GM21447 (cell line): ENCODE results near the gene ADAMTS15.

ENCODE experiments used
- ATAC-seq: cut with Tn5 transposase; IDR thresholded peaks from one replicate; pipeline ENCODE4 v1.9.1; 2021; ENCODE audit not compliant: unreplicated experiment

The ADAMTS15 gene

DNA sequence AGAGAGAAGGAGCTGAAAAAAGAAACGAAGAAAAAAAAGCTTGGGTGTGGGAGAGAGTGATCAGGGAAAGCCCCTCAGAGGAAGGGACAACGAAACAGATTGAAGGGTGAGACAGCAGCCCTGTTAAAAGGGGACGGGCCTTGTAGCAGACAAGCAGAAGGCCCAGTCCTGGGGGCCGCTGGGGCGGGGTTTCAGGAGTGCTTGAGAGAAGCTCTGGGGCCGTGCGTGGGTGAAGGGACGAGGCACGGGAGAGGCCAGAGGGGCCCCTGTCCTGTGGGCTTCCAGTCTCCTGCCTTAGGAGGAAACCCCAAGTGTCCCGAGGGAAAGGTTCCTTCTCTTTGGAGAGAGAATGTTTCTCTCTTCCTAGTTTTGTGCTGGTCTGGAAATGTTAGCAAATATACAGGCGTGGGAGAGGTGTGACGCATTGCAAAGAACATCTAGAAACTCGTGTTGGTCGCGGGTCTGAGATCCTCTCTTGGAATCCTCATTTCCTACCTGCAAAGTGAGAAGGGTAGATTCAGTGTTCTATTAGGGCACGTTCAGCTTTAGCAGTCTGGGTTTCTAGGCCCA, 28.6 kb downstream of the ADAMTS15 start:
- no peak for ATAC-seq

DNA sequence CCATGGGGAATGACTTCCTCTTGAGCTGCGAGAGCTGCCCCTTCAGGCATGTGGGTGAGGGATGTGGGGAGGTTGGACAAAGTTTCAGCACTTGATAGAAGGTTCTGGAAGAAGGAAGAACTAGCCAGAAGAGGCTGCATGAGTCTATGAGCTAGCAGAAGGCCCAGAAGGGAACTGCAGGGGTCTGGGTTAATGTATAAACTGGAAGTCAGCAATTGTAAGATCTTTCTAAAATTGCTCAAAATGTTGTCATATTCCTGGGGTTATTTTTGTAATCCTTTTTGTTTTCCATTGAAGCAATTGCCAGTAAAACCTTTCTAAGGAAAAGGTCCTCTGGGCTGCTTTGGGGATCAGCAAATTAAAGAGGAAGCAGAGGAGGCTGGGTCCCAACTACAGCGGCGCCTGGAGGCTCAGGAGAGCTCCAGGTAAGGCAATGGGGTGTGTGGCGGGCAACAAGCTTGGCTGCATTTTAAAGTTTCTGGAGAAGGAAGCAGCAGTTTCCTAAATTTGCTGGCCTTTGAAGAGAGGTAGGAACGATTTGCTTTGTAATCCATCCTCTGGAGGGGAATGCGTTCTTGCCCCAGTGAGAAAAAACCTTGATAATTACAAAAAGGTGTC, 29.2 kb downstream of the ADAMTS15 start:
- no peak for ATAC-seq

- ATAC-seq = no peak
Measured at GRCh38 chr11:130478204-130478701, 29.8 kb downstream of the ADAMTS15 start.

DNA sequence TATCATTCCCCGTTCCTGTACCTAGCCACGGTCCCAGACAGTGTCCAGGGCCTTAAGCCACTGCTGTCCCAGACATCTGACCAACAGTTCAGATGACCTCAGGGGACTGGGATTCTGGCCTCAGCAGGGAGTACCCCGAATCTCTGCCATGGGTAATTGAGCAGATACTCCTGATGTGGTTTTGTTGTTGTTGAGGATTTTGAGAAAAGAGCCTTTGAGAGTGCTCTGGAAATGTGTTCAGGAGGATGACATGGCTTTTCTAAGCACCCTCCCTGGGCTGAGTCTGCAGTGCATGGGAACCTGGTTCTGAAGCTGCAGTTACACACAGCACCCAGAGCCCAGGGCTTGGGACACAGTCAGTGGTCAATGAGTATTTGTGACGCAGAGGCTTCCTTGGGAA, 30.4 kb downstream of the ADAMTS15 start:
- ATAC-seq = no peak

DNA sequence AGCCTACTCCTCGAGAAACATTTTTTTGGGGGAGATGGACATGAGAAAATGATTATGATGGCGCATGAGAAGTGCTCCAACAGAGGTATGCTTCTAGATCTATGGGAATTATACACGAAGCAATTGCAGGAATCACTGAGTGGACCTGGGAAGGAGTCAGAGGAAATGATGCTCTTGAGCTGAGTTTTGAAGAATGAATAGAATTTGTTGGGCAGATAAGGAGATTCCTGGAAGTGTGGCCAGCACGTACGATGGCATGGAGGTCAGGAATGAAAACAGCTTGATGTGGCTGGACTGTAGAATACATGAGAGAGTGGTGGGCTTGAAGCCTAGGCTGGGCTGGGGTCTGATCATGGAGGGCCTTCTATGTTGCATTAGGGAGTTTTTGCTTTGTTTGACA, 31.7 kb downstream of the ADAMTS15 start:
- ATAC-seq = no peak

- no peak for ATAC-seq
Measured at GRCh38 chr11:130480711-130481140, 32.3 kb downstream of the ADAMTS15 start.

DNA sequence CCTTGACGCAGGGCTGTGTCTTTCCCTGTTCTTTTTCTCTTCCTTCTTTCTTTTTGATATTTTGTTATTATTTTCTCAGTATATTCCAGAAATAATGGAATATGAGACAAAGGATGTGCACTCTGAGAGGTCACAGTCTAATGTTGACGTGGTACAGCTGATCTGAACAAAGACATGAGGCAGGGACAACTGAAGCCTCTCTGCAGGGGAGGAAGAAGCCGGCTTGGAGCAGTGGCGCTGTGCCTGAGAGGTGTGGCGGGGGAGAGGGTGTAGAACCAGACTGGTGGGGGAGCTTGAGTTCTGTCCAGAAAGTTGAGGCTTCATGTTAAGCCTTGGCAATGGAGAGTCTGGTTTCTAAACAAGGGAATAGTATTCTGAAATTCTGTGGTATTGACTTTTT, 34.7 kb downstream of the ADAMTS15 start:
- no peak for ATAC-seq

DNA sequence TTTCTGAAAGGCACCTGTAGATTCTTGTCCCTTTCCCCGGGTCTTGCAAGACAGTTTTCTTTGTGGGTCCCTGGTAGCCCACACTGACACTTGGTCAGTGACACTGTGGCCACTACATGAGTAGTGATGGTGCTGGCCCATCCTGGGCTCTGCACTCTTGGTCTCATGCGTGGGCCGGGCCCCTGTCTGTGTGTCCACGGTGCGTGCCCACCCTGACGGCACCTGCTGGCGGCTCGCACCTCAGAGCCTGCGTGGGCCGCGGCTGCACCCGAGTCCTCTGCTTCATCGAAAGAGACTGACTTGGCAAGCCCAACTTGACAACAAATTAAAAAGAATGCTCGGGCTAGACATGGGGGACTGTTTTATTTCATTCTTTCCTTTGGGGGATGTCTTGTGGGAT, 37.5 kb downstream of the ADAMTS15 start:
- ATAC-seq = no peak

DNA sequence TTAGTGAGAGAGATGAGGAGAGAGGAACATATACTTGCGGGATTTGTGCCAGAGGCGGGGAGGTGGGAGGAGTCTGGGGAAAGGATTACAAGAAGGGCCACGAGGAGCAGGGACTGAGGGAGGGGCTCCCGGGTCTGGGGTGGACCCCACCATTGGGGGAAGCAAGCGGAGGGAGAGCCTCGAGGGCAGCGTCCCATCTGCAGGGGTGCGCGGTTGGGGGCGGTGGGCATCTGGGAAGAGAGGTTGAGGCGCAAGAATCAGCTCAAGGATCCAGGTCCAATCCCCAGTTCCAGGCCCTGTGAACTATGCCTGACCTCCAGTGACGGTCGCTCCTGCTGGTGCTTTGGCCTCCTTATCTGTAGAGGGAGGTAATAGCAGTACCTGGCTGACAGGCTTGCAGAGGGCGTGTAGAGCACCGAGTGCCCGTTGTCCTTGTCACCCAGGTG, 38.0 kb downstream of the ADAMTS15 start:
- no peak for ATAC-seq

GRCh38 chr11:130486987-130487923, 38.8 kb downstream of the ADAMTS15 start:
- ATAC-seq = no peak

DNA sequence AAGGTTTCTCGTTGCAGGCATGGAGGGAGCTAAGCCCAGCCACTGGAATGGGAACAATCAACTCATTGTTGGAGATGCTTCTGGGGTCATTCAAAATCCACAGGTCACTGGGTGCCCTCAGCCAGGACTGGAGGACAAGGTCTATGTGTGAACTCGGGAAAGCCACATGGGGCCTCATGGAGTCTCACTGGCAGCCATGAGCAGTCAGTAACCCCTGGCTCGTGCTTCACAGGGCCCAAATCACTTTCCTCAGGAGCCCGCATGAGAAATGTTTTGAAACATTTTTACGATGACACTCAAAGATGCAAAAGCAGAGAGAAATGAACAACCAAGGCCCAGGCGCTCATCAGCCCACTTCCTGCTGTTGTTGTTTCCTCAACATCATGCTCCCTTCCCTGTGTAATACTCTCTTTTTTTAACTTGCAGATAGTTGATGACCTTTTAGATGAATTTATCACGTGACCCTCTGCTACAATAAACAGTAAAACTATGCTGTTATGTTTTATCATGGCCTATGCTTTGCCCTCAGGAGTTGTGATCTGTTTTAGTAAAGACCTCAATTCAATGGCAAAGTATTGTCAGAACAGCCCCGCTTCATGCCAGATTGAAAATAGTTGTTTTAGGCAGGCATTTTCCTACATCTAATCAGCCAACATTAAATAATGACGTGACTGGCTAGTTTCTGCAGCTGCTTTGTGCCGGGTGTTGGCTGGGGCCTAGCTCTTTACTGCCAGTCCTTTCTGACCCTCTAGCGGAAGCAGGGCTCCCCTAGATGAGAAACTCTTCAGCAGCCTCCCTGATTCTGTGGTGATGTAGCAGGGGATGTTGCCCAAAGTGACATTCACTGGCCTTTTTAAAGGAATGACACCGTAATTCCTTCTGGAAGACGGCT, 39.7 kb downstream of the ADAMTS15 start:
- no peak for ATAC-seq

DNA sequence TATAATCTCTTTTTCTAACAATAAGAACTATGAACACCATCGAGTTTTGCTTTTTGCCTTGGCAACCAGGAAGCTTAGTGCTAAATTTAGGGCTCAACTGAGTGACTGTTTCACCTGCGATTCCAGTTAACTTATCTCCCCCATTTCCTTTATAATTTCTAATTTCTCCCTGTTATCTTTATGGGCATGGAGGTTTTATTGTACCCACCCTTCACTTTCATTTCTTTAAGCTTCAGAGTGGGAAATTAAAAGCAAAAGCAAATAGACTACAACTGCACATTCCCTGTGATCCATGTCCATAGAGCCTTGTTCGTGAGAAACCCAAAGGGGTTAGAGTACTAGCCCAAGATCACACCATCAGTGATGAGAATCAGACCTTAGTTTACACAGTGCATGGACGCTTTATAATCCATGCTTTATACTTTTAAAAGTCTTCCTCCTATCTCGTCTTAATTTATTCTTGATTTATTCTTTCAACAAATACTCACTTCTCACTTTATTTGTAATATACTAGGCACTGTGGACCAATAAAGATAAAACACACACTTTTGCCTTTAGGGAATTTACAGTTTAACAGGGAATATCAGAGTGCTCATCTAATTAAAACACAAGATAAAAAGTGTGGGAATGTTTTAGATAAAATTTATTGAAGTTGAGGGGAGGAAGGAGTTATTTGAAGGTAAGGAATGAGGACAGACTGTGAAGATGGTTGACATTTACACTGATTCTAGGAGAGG, 40.6 kb downstream of the ADAMTS15 start:
- no peak for ATAC-seq

- no peak for ATAC-seq
Measured at GRCh38 chr11:130489716-130490115, 41.3 kb downstream of the ADAMTS15 start.

- ATAC-seq = no peak
Measured at GRCh38 chr11:130490682-130491449, 42.4 kb downstream of the ADAMTS15 start.

GRCh38 chr11:130498181-130498580, 49.7 kb downstream of the ADAMTS15 start:
- ATAC-seq = no peak

GRCh38 chr11:130499828-130500227, 51.4 kb downstream of the ADAMTS15 start:
- no peak for ATAC-seq

GRCh38 chr11:130504317-130504716, 55.9 kb downstream of the ADAMTS15 start:
- no peak for ATAC-seq

DNA sequence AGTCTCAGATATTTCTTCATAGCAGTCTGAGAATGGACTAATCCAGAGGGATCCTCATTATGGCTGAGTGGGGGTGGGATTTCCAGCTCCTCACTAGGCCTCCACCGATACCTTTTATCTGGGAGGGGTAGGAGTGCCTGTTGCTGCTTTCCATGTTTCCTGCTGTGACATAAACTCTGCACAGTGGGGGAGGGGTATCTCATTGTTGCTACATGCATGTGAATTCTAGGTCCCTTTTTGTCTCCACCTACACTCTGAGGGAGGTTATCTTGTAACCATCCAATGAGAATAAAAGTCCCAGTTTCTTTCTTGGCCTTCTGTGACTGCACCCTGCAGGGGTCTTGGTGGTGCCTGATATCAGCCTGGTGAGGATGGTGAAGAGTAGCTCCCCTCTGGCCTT, 60.5 kb downstream of the ADAMTS15 start:
- no peak for ATAC-seq

GRCh38 chr11:130509942-130510341, 61.5 kb downstream of the ADAMTS15 start:
- ATAC-seq = no peak
